Pancreas (tissue), 10 donors: ENCODE results near the gene RALGDS. TPM values are rescaled to one million over a fixed set of nuclear protein-coding genes. Genes with fewer than 3 reads are reported as not detected.

ENCODE experiments used
- ATAC-seq, 4 donors: fragments of 200-7000 bp; cut with Tn5 transposase; one replicate each; pipeline versions ENCODE4 v1.8.0 to v1.9.1; 2020; ENCODE audit warnings: mild to moderate bottlenecking in 4 of 4, moderate library complexity in 4 of 4
- DNase-seq, 6 donors: peaks; one replicate each; pipeline ENCODE4 v3.0.0-alpha.2; 2020
- FAIRE-seq: peaks from 2 replicates; lab custom pipeline; 2012; peaks lifted over from hg19 to GRCh38; lab: Jason Lieb, UNC
- H3K27ac ChIP-seq, 4 donors: fragments of 200-600 bp; sonication (generic); 1 replicate in 3 of 4; 2 replicates in 1 of 4; pipeline versions ENCODE4 v1.5.0 to v1.8.0; 2020
- H3K27me3 ChIP-seq, 4 donors: fragments of 200-600 bp; one replicate each; pipeline ENCODE4 v1.8.0; 2021
- H3K36me3 ChIP-seq, 3 donors: fragments of 200-600 bp; sonication (generic) in 1 of 3; one replicate each; pipeline versions ENCODE4 v1.5.0 to v1.8.0; 2020 to 2021
- H3K4me1 ChIP-seq, 3 donors: fragments of 200-600 bp; one replicate each; pipeline ENCODE4 v1.8.0; 2021
- H3K4me3 ChIP-seq, 4 donors: fragments of 200-600 bp; sonication (generic) in 2 of 4; one replicate each; pipeline versions ENCODE4 v1.5.0 to v1.8.0; 2020 to 2021
- H3K9me3 ChIP-seq, 4 donors: fragments of 200-600 bp; one replicate each; pipeline ENCODE4 v1.8.0; 2021
- CTCF ChIP-seq, 4 donors: fragments of 200-600 bp; sonication (generic) in 3 of 4; IDR thresholded peaks; one replicate each; pipeline versions ENCODE4 v1.5.0 to v1.8.0; 2021; ENCODE audit warnings: antibody characterized with exemption in 4 of 4
- WGBS, 2 donors: extraction: QIAGEN DNeasy Blood & Tissue Kit; methylation state at CpG; one replicate each; pipeline ENCODE4 v1.1.7; 2013; 5-methylcytosine and 5-hydroxymethylcytosine counted together
- intact Hi-C, 3 donors: fragments of 100-400 bp; cut with DNase I; formaldehyde crosslinking; loops; one replicate each; pipeline versions ENCODE4 v1.11.1 to v1.14.2; 2022
- polyA plus RNA-seq, 2 donors: library from polyadenylated mRNA; stranded (reverse); fragments of 200-250 nt; gene quantifications; one replicate each; pipeline ENCODE4 v1.2.3, GENCODE V29; 2013
- total RNA-seq, 6 donors: library from RNA; stranded (reverse); fragmentation: NEBNext Ultra II Directional in 4 of 6; extraction: Animal tissue kit (Norgen Biotek cat#: 25700) in 4 of 6; gene quantifications; one replicate each; pipeline versions ENCODE4 v1.2.1 to v1.2.4, GENCODE V29; 2021 to 2023
- donor health status: healthy with polysubstance abuse.
- donor health status: DM: no; HTN: no; CAD: no; lungs with moderate emphysema.
- donor health status: DM: no; HTN: no; CAD: no.
- donor health status: control.
- donor health status: control.
- donor health status: Bipolar disorder and iron deficiency.
- donor health status: DM: yes; HTN: yes; CAD: no.
- donor health status: DM: no; HTN: no; CAD: no.
- donor health status: DM: no; HTN: no; CAD: no.
- donor health status: DM: yes; HTN: yes; CAD: no.

Gene RALGDS
- total and polyA plus RNA-seq, 8 donors = 16.1 to 69.7 (median 20.5) TPM

GRCh38 chr9:133167769-133168168, 46.7 kb upstream of the RALGDS start:
- intact Hi-C loops = no loop called here
- Histone ChIP-seq H3K4me1 (peaks cover 0 to 2% (median 0%) of the 10 kb centered on the region in 3 donors), H3K9me3 (no peaks in the 10 kb centered on the region), H3K4me3 (no peak overlapping the region), H3K36me3 (no peaks in the 10 kb centered on the region), H3K27me3 (no peaks in the 10 kb centered on the region), H3K27ac (no peak overlapping the region)
- 83 to 90% methylated on average over 3 of the region's 3 CpGs for WGBS, 2 donors
- ATAC-seq = no peak
- no peak for TF ChIP-seq CTCF (IDR thresholded peaks at IDR 0.05)
- DNase-seq = no peak
- FAIRE-seq = no peak

- intact Hi-C loops = no loop called here
- FAIRE-seq = no peak
Measured at GRCh38 chr9:133167096-133167730, 46.2 kb upstream of the RALGDS start.

GRCh38 chr9:133166392-133166791, 45.4 kb upstream of the RALGDS start:
- H3K4me1 ChIP-seq = peaks cover 0 to 2% (median 0%) of the 10 kb centered on the region in 3 donors
- TF ChIP-seq CTCF (IDR thresholded peaks at IDR 0.05) = no peak
- no peak overlapping the region for H3K4me3 ChIP-seq
- FAIRE-seq (no peak), ATAC-seq (no peak), DNase-seq (peak in 1 of 6 donors; percentile 74)
- no peaks in the 10 kb centered on the region for H3K27me3 ChIP-seq
- 73 to 78% methylated on average over 17 of the region's 17 CpGs for WGBS, 2 donors
- H3K9me3 ChIP-seq = no peaks in the 10 kb centered on the region
- H3K36me3 ChIP-seq = no peaks in the 10 kb centered on the region
- intact Hi-C loops = no loop called here
- H3K27ac ChIP-seq = no peak overlapping the region

More at GRCh38 chr9:133167096-133167730, 46.2 kb upstream of the RALGDS start:
- Histone ChIP-seq H3K9me3 (no peaks in the 10 kb centered on the region), H3K4me1 (peaks cover 0 to 2% (median 0%) of the 10 kb centered on the region in 3 donors), H3K36me3 (no peaks in the 10 kb centered on the region), H3K4me3 (no peak overlapping the region), H3K27ac (no peak overlapping the region), H3K27me3 (no peaks in the 10 kb centered on the region)
- TF ChIP-seq CTCF (IDR thresholded peaks at IDR 0.05) = no peak
- WGBS, 2 donors = 60 to 78% methylated on average over 3 of the region's 3 CpGs
- no peak for ATAC-seq
- no peak for DNase-seq

GRCh38 chr9:133165452-133165730, 44.4 kb upstream of the RALGDS start:
- 84 to 91% methylated on average over 2 of the region's 2 CpGs for WGBS, 2 donors
- H3K27ac ChIP-seq = no peak overlapping the region
- TF ChIP-seq CTCF (IDR thresholded peaks at IDR 0.05) = no peak
- H3K4me1 ChIP-seq = peaks cover 0 to 2% (median 0%) of the 10 kb centered on the region in 3 donors
- DNase-seq (no peak), ATAC-seq (no peak), FAIRE-seq (no peak)
- no peak overlapping the region for H3K4me3 ChIP-seq
- intact Hi-C loops = no loop called here
- no peaks in the 10 kb centered on the region for H3K36me3 ChIP-seq
- H3K27me3 ChIP-seq = no peaks in the 10 kb centered on the region
- H3K9me3 ChIP-seq = no peaks in the 10 kb centered on the region

GRCh38 chr9:133164191-133164590, 43.2 kb upstream of the RALGDS start:
- 74 to 90% methylated on average over 13 of the region's 13 CpGs for WGBS, 2 donors
- peak overlapping the region in 1 of 4 donors; percentile 9 for H3K27ac ChIP-seq
- ATAC-seq = no peak

More at GRCh38 chr9:133164191-133164590, 43.2 kb upstream of the RALGDS start:
- peaks cover 0 to 2% (median 0%) of the 10 kb centered on the region in 3 donors for H3K4me1 ChIP-seq
- H3K36me3 ChIP-seq = no peaks in the 10 kb centered on the region
- H3K9me3 ChIP-seq = no peaks in the 10 kb centered on the region
- intact Hi-C loops = no loop called here
- peak overlapping the region; percentile 13 to 83 (median 64) for H3K4me3 ChIP-seq
- no peaks in the 10 kb centered on the region for H3K27me3 ChIP-seq
- no peak for TF ChIP-seq CTCF (IDR thresholded peaks at IDR 0.05)
- no peak for FAIRE-seq
- peak in 2 of 6 donors; percentile 20 to 45 for DNase-seq
